ENCODE results near the gene MGLL.

- no peak for TF ChIP-seq CTCF (conservative IDR thresholded peaks at IDR 0.05 in 1 of 2, IDR thresholded peaks at IDR 0.05 in 1 of 2; ENCODE audit: extremely low read depth in 1 of 2, insufficient read depth in 1 of 2, low read depth in 1 of 2, low read length in 2 of 2)
- no peak for TF ChIP-seq EZH2 (IDR thresholded peaks at IDR 0.05; ENCODE audit: borderline replicate concordance, low read length)
These were observed 175.7 kb downstream of the MGLL start for GRCh38 chr3:127646501-127647046.
